Neutrophil (primary cell): Measurements from ENCODE around the gene PDCL3.

ENCODE experiments used
- H3K27ac ChIP-seq: fragments of 200-600 bp; sonication (generic); 2 replicates; pipeline ENCODE4 v1.5.1; 2016; ENCODE audit warnings: mild to moderate bottlenecking, moderate library complexity
- H3K27me3 ChIP-seq: fragments of 200-600 bp; sonication (generic); 2 replicates; pipeline ENCODE4 v1.6.0; 2016; ENCODE audit warnings: mild to moderate bottlenecking
- H3K36me3 ChIP-seq: fragments of 200-600 bp; sonication (generic); 2 replicates; pipeline ENCODE4 v1.5.1; 2017
- H3K4me1 ChIP-seq, 2 experiments: fragments of 200-600 bp in 1 of 2; sonication (generic) in 1 of 2; 1 replicate in 1 of 2; 2 replicates in 1 of 2; pipeline versions ENCODE4 v1.5.1 to v1.6.1; 2013 to 2016; ENCODE audit warnings: low read depth in 1 of 2, low read length in 1 of 2, mild to moderate bottlenecking in 1 of 2, moderate library complexity in 1 of 2; ENCODE audit not compliant: control insufficient read depth in 1 of 2, insufficient read depth in 1 of 2
- H3K4me3 ChIP-seq, 2 experiments: fragments of 200-600 bp in 1 of 2; sonication (generic) in 1 of 2; 1 replicate in 1 of 2; 2 replicates in 1 of 2; pipeline ENCODE4 v1.5.1; 2013 to 2016; ENCODE audit warnings: low read depth in 1 of 2, low read length in 1 of 2, mild to moderate bottlenecking in 1 of 2, moderate library complexity in 1 of 2
- H3K9me3 ChIP-seq: fragments of 200-600 bp; sonication (generic); 2 replicates; pipeline ENCODE4 v1.5.1; 2016
- TF ChIP-seq, protein P1 (sequence below): fragments of 200-600 bp; sonication (generic); IDR thresholded peaks from 2 replicates; pipeline ENCODE4 v1.5.1; 2016; ENCODE audit warnings: antibody characterized with exemption

PDCL3 gene

DNA sequence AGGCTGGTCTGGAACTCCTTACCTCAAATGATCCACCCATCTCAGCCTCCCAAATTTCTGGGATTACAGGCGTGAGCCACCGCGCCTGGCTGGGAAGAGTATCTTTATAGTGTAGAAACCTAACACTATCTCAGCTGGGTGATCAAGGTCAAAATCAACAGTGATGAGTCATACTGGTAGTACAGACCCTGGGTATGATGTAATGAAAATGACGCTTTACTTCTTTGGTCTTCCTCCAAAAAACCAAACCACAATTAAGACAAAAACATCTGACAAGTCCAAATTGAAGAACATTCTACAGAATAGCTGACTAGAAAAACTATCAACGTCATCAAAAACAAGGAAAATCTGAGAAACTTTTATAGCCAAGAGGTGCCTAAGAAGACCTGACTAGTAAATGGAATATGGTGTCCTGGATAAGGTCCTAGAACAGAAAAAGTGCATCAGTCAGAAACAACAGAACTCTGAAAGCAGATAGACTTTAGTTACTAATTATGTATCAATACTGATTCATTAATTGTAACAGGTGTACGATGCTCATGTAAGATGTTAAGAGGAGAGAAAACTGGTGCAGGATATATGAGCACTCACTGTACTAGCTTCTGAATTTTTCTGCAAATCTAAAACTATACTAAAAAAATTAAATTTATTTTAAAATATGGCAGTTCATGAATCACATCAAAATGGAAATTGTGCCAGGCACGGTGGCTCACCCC lies 25.4 kb downstream of the PDCL3 start:
- peaks cover 0 to 3% of the 10 kb centered on the region in 2 experiments for H3K4me1 ChIP-seq
- TF ChIP-seq, protein P1, sequence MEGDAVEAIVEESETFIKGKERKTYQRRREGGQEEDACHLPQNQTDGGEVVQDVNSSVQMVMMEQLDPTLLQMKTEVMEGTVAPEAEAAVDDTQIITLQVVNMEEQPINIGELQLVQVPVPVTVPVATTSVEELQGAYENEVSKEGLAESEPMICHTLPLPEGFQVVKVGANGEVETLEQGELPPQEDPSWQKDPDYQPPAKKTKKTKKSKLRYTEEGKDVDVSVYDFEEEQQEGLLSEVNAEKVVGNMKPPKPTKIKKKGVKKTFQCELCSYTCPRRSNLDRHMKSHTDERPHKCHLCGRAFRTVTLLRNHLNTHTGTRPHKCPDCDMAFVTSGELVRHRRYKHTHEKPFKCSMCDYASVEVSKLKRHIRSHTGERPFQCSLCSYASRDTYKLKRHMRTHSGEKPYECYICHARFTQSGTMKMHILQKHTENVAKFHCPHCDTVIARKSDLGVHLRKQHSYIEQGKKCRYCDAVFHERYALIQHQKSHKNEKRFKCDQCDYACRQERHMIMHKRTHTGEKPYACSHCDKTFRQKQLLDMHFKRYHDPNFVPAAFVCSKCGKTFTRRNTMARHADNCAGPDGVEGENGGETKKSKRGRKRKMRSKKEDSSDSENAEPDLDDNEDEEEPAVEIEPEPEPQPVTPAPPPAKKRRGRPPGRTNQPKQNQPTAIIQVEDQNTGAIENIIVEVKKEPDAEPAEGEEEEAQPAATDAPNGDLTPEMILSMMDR: no peak
- no peak overlapping the region for H3K4me3 ChIP-seq
- H3K27ac ChIP-seq: no peak overlapping the region
- no peaks in the 10 kb centered on the region for H3K36me3 ChIP-seq
- H3K9me3 ChIP-seq: no peaks in the 10 kb centered on the region
- H3K27me3 ChIP-seq: no peaks in the 10 kb centered on the region

- TF ChIP-seq, protein P1: no peak
- peaks cover 0 to 3% of the 10 kb centered on the region in 2 experiments for H3K4me1 ChIP-seq
Observed at GRCh38 chr2:100589527-100589926, 26.7 kb downstream of the PDCL3 start.

DNA sequence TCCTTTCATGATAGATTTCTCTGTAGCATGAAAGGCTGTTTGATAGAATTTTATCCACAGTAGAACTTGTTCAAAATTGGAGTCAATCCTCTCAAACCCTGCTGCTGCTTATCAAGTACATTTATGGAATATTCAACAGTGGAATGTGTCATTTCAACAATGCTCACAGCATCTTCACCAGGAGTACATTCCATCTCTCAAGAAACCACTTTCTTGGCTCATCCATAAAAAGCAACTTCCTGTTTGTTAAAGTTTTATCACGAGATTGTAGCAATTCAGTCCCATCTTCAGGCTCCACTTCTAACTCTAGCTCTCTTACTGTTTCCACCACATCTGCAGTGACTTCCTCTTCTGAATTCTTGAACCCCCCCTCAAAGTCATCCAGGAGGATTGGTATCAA lies 29.4 kb downstream of the PDCL3 start:
- Histone ChIP-seq H3K36me3 (no peaks in the 10 kb centered on the region), H3K4me3 (no peak overlapping the region), H3K9me3 (no peaks in the 10 kb centered on the region), H3K4me1 (peaks cover 0 to 3% of the 10 kb centered on the region in 2 experiments), H3K27ac (no peak overlapping the region), H3K27me3 (peaks cover 18% of the 10 kb centered on the region)
- TF ChIP-seq, protein P1: no peak

More at GRCh38 chr2:100589527-100589926, 26.7 kb downstream of the PDCL3 start:
- H3K9me3 ChIP-seq: no peaks in the 10 kb centered on the region
- no peak overlapping the region for H3K27ac ChIP-seq
- H3K36me3 ChIP-seq: no peaks in the 10 kb centered on the region
- peaks cover 2% of the 10 kb centered on the region for H3K27me3 ChIP-seq
- no peak overlapping the region for H3K4me3 ChIP-seq

GRCh38 chr2:100596465-100596864 lies 33.7 kb downstream of the PDCL3 start:
- Histone ChIP-seq H3K36me3 (no peaks in the 10 kb centered on the region), H3K4me3 (no peak overlapping the region), H3K27ac (no peak overlapping the region), H3K9me3 (no peaks in the 10 kb centered on the region), H3K27me3 (peaks cover 18% of the 10 kb centered on the region), H3K4me1 (no peaks in the 10 kb centered on the region)
- TF ChIP-seq, protein P1: no peak

- H3K36me3 ChIP-seq: no peaks in the 10 kb centered on the region
- H3K4me1 ChIP-seq: no peaks in the 10 kb centered on the region
- TF ChIP-seq, protein P1: no peak
- H3K9me3 ChIP-seq: no peaks in the 10 kb centered on the region
- H3K4me3 ChIP-seq: no peak overlapping the region
- peaks cover 15% of the 10 kb centered on the region for H3K27me3 ChIP-seq
- no peak overlapping the region for H3K27ac ChIP-seq
Observed at GRCh38 chr2:100599566-100599965, 36.8 kb downstream of the PDCL3 start.
